ENCODE results near the gene LRRC10B.

DNA sequence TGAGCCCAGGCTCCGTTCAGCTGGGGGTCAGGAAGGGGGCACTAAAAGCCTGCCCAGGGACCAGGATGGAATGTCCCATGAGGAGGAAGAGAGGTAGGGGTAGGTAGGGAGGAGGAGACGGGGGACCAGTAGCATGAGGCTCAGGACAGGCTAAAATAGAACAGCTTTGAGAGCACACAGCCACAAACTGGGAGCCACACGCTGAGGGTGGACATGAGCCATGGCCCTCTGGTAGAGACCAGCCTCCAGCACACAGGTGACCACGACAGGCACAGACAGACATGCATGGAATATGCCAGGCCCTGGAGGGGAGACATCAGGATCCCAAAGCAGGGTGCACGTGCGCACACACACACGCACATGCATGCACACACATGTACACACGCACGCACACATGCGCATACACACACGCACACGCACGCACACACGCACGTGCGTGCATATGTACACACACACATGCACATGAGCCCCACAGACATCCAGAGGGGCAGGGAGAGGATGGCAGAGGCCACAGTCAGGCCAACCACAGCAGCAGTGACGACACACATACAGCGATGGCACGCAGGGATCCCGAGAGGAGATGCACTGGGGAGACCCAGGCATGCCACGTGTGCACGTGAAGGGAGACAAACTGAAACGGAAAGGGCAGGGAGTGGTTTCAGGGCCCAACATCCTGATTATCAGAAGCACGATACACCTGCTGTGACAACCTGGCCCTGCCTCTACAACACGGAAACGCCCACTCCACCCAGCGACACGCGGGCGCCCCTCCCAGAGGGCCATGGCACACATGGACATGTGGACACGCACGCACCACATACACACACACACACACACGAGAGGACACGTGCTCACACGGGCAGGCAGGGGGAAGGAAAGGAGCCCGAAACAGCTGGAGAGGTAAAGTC, 25.7 kb downstream of the LRRC10B start:
- TF ChIP-seq YY1 (IDR thresholded peaks at IDR 0.05; ENCODE audit: extremely low read depth, insufficient replicate concordance, low read depth, low read length): no peak
- TF ChIP-seq CTCF (IDR thresholded peaks at IDR 0.05 in 2 of 3, conservative IDR thresholded peaks at IDR 0.05 in 1 of 3; ENCODE audit: borderline replicate concordance in 1 of 3, insufficient read depth in 1 of 3, low read depth in 2 of 3, low read length in 2 of 3): no peak
- TF ChIP-seq POLR2AphosphoS5 (IDR thresholded peaks at IDR 0.05; ENCODE audit: low read depth, low read length): no peak
- TF ChIP-seq TCF7L2 (IDR thresholded peaks at IDR 0.05; ENCODE audit: borderline replicate concordance, extremely low read depth, insufficient read depth, insufficient read length): no peak
- no peak for TF ChIP-seq MAX (IDR thresholded peaks at IDR 0.05)
- no peak for TF ChIP-seq SP1 (IDR thresholded peaks at IDR 0.05; ENCODE audit: low read depth)
- TF ChIP-seq SRF (IDR thresholded peaks at IDR 0.05; ENCODE audit: low read depth): no peak
- no peak for TF ChIP-seq POLR2A (IDR thresholded peaks at IDR 0.05; ENCODE audit: borderline replicate concordance, extremely low read depth, insufficient read depth, insufficient read length)
- no peak for TF ChIP-seq CEBPB (IDR thresholded peaks at IDR 0.05; ENCODE audit: low read depth)
- no peak for TF ChIP-seq EZH2 (IDR thresholded peaks at IDR 0.05)
- no peak for TF ChIP-seq ZBTB33 (IDR thresholded peaks at IDR 0.05; ENCODE audit: extremely low read depth, insufficient replicate concordance, low read length)
- no peak for TF ChIP-seq ZFX (IDR thresholded peaks at IDR 0.05)

All from HCT116 (cell line).